ENCODE measurements around the gene R3HDM1.

GRCh38 chr2:135732561-135732960 lies 201.3 kb downstream of the R3HDM1 start:
- TF ChIP-seq, protein P1, sequence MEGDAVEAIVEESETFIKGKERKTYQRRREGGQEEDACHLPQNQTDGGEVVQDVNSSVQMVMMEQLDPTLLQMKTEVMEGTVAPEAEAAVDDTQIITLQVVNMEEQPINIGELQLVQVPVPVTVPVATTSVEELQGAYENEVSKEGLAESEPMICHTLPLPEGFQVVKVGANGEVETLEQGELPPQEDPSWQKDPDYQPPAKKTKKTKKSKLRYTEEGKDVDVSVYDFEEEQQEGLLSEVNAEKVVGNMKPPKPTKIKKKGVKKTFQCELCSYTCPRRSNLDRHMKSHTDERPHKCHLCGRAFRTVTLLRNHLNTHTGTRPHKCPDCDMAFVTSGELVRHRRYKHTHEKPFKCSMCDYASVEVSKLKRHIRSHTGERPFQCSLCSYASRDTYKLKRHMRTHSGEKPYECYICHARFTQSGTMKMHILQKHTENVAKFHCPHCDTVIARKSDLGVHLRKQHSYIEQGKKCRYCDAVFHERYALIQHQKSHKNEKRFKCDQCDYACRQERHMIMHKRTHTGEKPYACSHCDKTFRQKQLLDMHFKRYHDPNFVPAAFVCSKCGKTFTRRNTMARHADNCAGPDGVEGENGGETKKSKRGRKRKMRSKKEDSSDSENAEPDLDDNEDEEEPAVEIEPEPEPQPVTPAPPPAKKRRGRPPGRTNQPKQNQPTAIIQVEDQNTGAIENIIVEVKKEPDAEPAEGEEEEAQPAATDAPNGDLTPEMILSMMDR (conservative IDR thresholded peaks at IDR 0.05 in 1 of 2, IDR thresholded peaks at IDR 0.05 in 1 of 2; ENCODE audit: extremely low read depth in 1 of 2, insufficient read depth in 1 of 2, low read depth in 1 of 2, low read length in 2 of 2) = no peak
- no peak for TF ChIP-seq EZH2 (IDR thresholded peaks at IDR 0.05; ENCODE audit: borderline replicate concordance, low read length)
